Panc1 (cell line): ENCODE results near the gene SLC51A. TPM values are rescaled to one million over a fixed set of nuclear protein-coding genes. Genes with fewer than 3 reads are reported as not detected.
A peak's percentile ranks its signal among the peaks of the same experiment; 100 is the strongest.

Experiments used
- ATAC-seq: fragments of 200-7000 bp; cut with Tn5 transposase; 2 replicates; pipeline ENCODE4 v1.9.1; 2020; ENCODE audit warnings: mild to moderate bottlenecking, moderate library complexity
- BruUV-seq: library from RNA; stranded (reverse); fragments of 400-500 nt; replicated peaks from 2 replicates; lab custom pipeline; 2021; lab: Mats Ljungman, UMichigan
- CTCF ChIA-PET: fragments of 300-600 bp; sonication (Branson Sonifier 250); formaldehyde crosslinking; loops from one replicate; lab custom pipeline; 2022; ENCODE audit warnings: antibody characterized with exemption; lab: Charles Lee
- POLR2A ChIA-PET: fragments of 300-600 bp; sonication (Branson Sonifier 250); formaldehyde crosslinking; loops from one replicate; lab custom pipeline; 2022; ENCODE audit warnings: antibody characterized with exemption; lab: Charles Lee
- DNase-seq: peaks from one replicate; pipeline ENCODE4 v3.0.0-alpha.2; 2010; ENCODE audit warnings: low read depth, low spot score
- H3K27ac ChIP-seq: 2 replicates; pipeline ENCODE4 v1.5.1; 2011; ENCODE audit warnings: mild to moderate bottlenecking, low read length, inconsistent platforms
- H3K27me3 ChIP-seq: fragments of 200-500 bp; sonication (Bioruptor generic); 2 replicates; pipeline ENCODE4 v1.6.0; 2014; ENCODE audit warnings: low read length, inconsistent platforms; ENCODE audit not compliant: control insufficient read depth, insufficient read depth
- H3K36me3 ChIP-seq: fragments of 200-500 bp; sonication (Bioruptor generic); 2 replicates; pipeline ENCODE4 v1.5.1; 2014; ENCODE audit warnings: inconsistent platforms, mild to moderate bottlenecking, low read length, moderate library complexity; ENCODE audit not compliant: control insufficient read depth, insufficient read depth
- H3K4me1 ChIP-seq: 2 replicates; pipeline ENCODE4 v1.5.1; 2011; ENCODE audit warnings: inconsistent platforms, mild to moderate bottlenecking, low read length, moderate library complexity; ENCODE audit not compliant: control insufficient read depth, insufficient read depth
- H3K4me3 ChIP-seq, 2 experiments: 2 replicates each; pipeline ENCODE4 v1.5.1; 2011 to 2012; ENCODE audit warnings: low read depth in 2 of 2, low read length in 2 of 2, mild to moderate bottlenecking in 2 of 2, inconsistent platforms in 1 of 2, moderate library complexity in 1 of 2
- H3K9me3 ChIP-seq: fragments of 200-500 bp; sonication (Bioruptor generic); 2 replicates; pipeline ENCODE4 v1.5.1; 2014; ENCODE audit warnings: low read depth, mild to moderate bottlenecking, inconsistent platforms, low read length, moderate library complexity; ENCODE audit not compliant: control insufficient read depth, insufficient read depth
- CTCF ChIP-seq: fragments of 450-650 bp; IDR thresholded peaks from 2 replicates; pipeline ENCODE4 v1.5.1; 2017; ENCODE audit warnings: mild to moderate bottlenecking
- POLR2AphosphoS5 ChIP-seq: IDR thresholded peaks from 2 replicates; pipeline ENCODE4 v1.6.1; 2012; ENCODE audit warnings: mild to moderate bottlenecking, low read depth, low read length, moderate library complexity
- SIN3A ChIP-seq: IDR thresholded peaks from 2 replicates; pipeline ENCODE4 v1.6.1; 2012; ENCODE audit warnings: low read depth, mild to moderate bottlenecking, low read length, moderate library complexity, borderline replicate concordance; ENCODE audit not compliant: insufficient read depth
- TCF7L2 ChIP-seq: IDR thresholded peaks from 2 replicates; pipeline ENCODE4 v1.6.1; 2011; ENCODE audit warnings: mild to moderate bottlenecking, low read depth, low read length, inconsistent platforms
- in situ Hi-C: cut with HindIII; loops from 2 replicates; pipeline ENCODE4 v1.10.0; 2016; ENCODE audit warnings: low sequenced_read_pairs, low pct_unique_long_range_greater_than_20kb
- intact Hi-C: fragments of 100-400 bp; cut with micrococcal nuclease; formaldehyde crosslinking; loops from one replicate; pipeline ENCODE4 v1.10.0; 2022; ENCODE audit not compliant: unreplicated experiment
- total RNA-seq: library from RNA; stranded (reverse); gene quantifications from one replicate; pipeline ENCODE4 v1.2.1, GENCODE V29; 2021; ENCODE audit not compliant: unreplicated experiment
- TF ChIP-seq, protein P1 (sequence below), 2 experiments: IDR thresholded peaks; 2 replicates each; pipeline ENCODE4 v1.6.1; 2011 to 2012; ENCODE audit warnings: low read depth in 2 of 2, control low read depth in 1 of 2, low read length in 1 of 2, mild to moderate bottlenecking in 1 of 2, moderate library complexity in 1 of 2; ENCODE audit not compliant: insufficient read depth in 1 of 2

The SLC51A gene
- total RNA-seq, 1 experiment from 2014 or later: not detected

DNA sequence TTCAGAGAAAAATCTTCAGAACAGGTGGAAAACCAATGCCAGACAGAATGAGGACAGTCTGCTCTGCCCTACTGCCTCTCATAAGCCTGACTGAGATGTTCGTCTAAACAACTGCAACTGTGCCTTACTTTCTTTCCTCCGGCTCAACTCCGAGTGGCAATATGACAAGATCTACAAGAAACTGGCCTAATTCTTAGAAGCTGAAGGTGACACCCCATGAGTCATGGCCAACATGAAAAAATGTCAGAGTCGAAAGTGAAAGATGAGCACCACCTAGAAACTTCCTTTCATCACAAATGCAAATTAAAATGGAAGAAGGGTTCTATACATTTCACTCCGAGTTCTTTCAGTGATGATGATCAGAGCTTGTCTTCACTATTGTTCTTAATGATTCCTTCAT is 58.3 kb downstream of the SLC51A start:
- no peak for ATAC-seq
- Histone ChIP-seq H3K36me3 (no peaks in the 10 kb centered on the region), H3K27me3 (no peaks in the 10 kb centered on the region), H3K4me3 (no peak overlapping the region), H3K27ac (no peak overlapping the region), H3K4me1 (peaks cover 5% of the 10 kb centered on the region), H3K9me3 (no peaks in the 10 kb centered on the region)
- in situ Hi-C loops: no loop called here
- TF ChIP-seq SIN3A (no peak), TCF7L2 (no peak), CTCF (no peak), POLR2AphosphoS5 (no peak)
- TF ChIP-seq, protein P1, sequence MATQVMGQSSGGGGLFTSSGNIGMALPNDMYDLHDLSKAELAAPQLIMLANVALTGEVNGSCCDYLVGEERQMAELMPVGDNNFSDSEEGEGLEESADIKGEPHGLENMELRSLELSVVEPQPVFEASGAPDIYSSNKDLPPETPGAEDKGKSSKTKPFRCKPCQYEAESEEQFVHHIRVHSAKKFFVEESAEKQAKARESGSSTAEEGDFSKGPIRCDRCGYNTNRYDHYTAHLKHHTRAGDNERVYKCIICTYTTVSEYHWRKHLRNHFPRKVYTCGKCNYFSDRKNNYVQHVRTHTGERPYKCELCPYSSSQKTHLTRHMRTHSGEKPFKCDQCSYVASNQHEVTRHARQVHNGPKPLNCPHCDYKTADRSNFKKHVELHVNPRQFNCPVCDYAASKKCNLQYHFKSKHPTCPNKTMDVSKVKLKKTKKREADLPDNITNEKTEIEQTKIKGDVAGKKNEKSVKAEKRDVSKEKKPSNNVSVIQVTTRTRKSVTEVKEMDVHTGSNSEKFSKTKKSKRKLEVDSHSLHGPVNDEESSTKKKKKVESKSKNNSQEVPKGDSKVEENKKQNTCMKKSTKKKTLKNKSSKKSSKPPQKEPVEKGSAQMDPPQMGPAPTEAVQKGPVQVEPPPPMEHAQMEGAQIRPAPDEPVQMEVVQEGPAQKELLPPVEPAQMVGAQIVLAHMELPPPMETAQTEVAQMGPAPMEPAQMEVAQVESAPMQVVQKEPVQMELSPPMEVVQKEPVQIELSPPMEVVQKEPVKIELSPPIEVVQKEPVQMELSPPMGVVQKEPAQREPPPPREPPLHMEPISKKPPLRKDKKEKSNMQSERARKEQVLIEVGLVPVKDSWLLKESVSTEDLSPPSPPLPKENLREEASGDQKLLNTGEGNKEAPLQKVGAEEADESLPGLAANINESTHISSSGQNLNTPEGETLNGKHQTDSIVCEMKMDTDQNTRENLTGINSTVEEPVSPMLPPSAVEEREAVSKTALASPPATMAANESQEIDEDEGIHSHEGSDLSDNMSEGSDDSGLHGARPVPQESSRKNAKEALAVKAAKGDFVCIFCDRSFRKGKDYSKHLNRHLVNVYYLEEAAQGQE (IDR thresholded peaks at IDR 0.05; ENCODE audit: insufficient read depth in 1 of 2, low read depth in 2 of 2, low read length in 1 of 2): no peak
- no peak for DNase-seq
- BruUV-seq: TSS peak; percentile 6
- intact Hi-C loops: no loop called here
- POLR2A ChIA-PET: no interaction called here
- CTCF ChIA-PET: no interaction called here

DNA sequence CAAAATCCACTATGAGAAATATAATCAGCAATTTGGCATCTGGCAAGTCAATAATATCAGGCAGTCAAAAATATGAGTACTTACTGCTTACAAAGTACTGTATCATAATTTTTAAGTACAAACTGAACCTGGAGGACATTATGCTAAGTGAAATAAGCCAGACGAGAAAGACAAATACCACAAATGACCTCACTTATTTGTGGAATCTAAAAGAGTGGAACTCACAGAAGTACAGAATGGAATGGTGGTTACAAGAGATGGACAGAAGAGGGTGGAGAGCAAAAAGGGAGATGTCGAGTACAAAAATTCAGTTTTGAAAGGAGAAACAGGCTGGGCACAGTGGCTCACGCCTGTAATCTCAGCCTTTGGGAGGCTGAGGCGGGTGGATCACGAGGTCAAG is 58.8 kb downstream of the SLC51A start:
- H3K36me3 ChIP-seq: no peaks in the 10 kb centered on the region
- DNase-seq (no peak), ATAC-seq (no peak)
- H3K27me3 ChIP-seq: no peaks in the 10 kb centered on the region
- H3K4me3 ChIP-seq: no peak overlapping the region
- intact Hi-C loops (no loop called here), in situ Hi-C loops (no loop called here)
- peaks cover 9% of the 10 kb centered on the region for H3K4me1 ChIP-seq
- ChIA-PET POLR2A (interaction anchor here (0.6 kb wide), 1 partner anchor 812 kb away, joined by 3 read pairs; no protein-coding TSS in a partner anchor), CTCF (no interaction called here)
- TF ChIP-seq, protein P1 (IDR thresholded peaks at IDR 0.05; ENCODE audit: insufficient read depth in 1 of 2, low read depth in 2 of 2, low read length in 1 of 2): no peak
- TF ChIP-seq SIN3A (no peak), TCF7L2 (no peak), POLR2AphosphoS5 (no peak), CTCF (no peak)
- H3K27ac ChIP-seq: no peak overlapping the region
- no peaks in the 10 kb centered on the region for H3K9me3 ChIP-seq
- BruUV-seq: no TSS peak
